Stimulated activated CD8-positive, alpha-beta memory T cell treated with anti-CD3 and anti-CD28 coated beads, Interleukin-4, amount 100 ng/mL, for 1 hour (primary cell): Measurements from ENCODE around the gene PFKFB3.

ENCODE experiments used
- DNase-seq, 2 donors: peaks; one replicate each; pipeline ENCODE4 v3.0.0-alpha.2; 2020; ENCODE audit warnings: low read depth in 2 of 2, low spot score in 1 of 2

Gene PFKFB3

DNA sequence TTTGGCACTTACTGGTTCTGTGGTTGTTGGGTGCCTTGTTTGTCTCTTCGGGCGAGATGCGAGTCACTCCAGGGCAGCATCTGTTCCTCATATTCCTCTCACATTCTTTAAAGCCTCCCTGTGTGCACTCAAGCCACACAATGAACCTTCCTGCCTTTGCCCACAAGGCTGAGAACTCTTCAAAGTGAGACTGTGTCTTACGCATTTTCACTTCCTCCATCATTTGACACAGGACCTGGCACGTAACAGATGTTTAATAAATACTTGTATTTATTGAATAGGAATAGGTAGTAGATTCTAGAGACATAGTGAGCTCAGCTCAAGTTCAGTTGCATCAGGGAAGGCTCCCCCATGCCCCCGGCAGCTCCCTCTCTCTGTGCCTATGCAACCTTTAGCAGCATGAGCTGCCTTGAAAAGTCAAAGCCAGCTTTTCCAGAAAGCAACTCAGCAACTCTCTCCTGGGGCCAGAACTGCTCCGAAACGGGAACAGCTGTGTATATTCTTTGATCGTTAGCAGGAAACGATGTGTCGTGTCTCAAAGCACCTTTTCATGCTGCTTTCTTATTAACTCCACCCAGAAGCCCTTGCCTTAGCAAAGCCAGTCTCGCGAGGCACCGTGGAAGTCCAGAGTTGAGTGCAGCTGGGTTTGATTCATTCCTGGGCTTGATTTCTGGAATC is 97.5 kb downstream of the PFKFB3 start:
- DNase-seq = no peak

DNA sequence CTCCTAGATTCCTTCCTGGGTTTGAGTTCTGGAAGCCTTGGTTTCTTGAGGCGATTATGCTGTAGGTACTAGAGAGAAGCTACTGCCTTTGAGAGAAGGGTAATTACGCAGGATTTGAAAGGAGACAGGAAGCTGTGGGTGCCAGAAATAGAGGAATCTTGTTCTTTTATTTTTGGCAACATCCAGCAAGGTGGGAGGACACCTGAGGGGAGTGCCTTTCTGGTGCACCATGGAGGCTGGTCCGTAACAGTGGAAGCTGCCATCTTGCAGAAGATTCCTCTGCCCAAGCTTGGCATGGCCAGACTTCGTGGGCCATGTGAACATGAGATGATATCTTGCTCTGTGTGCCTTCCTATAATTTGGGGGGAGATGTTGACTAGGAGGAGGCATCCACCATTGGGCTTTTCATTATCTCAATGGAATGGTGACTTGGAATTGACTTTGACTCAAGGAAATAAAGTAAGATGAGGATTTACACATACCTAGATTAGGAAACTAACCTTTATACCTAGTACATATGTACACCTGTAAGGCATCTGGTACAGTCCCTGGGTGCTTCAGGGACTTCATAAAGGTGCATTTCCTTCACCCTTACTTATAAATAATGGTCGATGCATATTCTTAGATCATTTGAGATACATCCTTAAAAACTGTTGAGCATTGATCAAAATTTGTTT is 98.2 kb downstream of the PFKFB3 start:
- no peak for DNase-seq

DNA sequence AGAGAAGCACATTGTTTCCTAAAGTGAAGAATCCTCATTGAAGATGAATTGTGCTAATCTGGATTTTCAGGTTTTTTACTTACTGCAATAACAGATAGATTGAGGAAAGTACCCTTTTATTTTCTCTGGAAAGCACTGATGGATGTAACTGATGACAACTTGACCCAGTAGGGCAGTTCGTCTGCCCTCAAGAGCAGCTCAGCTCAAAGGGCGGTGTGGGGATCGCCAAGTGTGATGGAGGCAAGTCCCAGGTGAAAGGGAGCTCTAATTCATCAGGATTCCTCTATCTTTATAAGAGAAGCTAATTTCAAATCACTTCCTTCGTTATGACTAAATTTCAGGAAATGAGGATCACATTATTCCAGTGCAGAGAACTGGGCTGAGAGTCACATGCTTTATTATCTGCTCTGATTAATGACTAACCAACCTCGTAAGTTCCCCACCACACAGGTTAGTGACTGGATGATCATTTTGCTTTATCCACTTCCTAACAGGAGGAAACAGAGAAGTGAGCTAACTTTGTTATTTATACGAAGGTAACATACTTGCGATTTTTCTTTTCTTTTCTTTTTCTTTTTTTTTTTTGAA is 98.8 kb downstream of the PFKFB3 start:
- no peak for DNase-seq
